GM19455 (cell line): ENCODE results near the gene SH2B3.
"Not testable (repeated sequence)": the region's sequence is repeated elsewhere in the genome, so short reads cannot be mapped to it uniquely, and the experiment has no call there.

ENCODE experiments used
- ATAC-seq: cut with Tn5 transposase; IDR thresholded peaks from one replicate; pipeline ENCODE4 v1.9.1; 2021; ENCODE audit not compliant: unreplicated experiment

SH2B3 gene

DNA sequence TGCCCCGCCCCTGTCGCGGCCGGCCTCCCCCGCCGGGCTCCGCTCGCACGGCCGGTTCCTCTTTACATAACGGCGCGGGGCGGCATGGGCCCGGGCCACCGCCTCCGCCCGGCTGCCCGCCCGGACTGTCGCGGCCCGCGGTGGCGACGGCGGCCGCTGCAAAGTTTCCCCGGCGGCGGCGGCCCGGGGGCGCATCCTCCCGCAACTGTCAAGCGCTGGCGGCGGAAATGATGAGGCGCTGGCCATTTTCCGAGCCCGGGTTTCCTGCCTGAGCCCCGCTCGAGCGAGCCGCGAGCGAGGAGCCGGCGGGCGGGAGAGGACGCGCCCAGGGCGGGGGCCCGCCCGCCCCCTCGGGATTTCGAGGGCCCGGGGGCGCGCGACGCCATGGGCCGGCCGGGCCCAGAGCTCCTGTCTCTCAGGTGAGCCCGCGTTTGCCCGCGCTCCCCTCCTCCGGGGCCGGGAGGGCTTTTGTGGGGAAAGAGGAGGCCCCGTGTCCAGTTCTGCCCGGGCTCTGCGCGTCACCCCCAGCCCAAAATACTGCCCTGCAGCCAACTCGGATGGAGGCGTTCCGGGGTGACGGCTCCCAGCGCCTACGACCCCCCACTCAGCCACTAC lies at the start of gene SH2B3:
Gene SH2B3 (plus strand): TSS at position 65 of the 615 bp plus-strand sequence. CDS start 12,223 bp downstream, outside the sequence.
- peak; percentile 10 for ATAC-seq

DNA sequence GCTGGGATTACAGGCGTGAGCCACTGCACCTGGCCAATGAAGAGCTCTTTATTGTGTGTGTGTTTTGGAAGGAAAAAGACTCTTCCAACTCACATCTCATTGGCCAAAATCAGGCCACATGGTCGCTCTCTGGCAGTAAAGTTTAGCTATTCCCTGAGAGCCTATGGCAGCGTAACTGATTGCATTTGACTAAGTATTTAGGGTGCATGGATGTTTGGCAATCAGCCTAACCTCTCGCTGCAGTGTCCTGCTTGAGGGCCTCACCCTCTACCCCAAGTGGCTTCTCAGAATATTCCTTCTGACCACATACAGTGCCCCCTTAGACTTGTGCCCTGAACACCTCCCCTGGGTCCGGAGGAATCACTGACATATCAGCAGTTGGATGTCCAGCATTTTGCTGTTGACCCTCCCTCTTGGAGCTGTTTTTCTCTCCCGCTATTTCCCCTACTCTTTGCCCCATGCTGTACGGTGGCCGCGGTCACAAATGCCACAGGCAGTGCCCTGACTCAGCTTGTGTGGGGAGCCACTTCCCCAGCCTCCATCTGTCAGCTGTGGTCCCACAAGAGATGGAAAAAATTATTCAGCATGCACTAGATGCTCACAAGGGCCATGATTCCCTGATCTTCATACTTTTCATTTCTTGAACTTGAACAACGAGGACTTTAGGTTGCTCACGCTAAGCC lies 46.4 kb upstream of the SH2B3 start:
- ATAC-seq, result no peak

GRCh38 chr12:111359914-111360276 lies 45.8 kb upstream of the SH2B3 start:
- no peak for ATAC-seq

- ATAC-seq, result no peak
These were observed 45.3 kb upstream of the SH2B3 start for GRCh38 chr12:111360325-111360930.

- no peak for ATAC-seq
These were observed 44.5 kb upstream of the SH2B3 start for GRCh38 chr12:111361073-111361716.

DNA sequence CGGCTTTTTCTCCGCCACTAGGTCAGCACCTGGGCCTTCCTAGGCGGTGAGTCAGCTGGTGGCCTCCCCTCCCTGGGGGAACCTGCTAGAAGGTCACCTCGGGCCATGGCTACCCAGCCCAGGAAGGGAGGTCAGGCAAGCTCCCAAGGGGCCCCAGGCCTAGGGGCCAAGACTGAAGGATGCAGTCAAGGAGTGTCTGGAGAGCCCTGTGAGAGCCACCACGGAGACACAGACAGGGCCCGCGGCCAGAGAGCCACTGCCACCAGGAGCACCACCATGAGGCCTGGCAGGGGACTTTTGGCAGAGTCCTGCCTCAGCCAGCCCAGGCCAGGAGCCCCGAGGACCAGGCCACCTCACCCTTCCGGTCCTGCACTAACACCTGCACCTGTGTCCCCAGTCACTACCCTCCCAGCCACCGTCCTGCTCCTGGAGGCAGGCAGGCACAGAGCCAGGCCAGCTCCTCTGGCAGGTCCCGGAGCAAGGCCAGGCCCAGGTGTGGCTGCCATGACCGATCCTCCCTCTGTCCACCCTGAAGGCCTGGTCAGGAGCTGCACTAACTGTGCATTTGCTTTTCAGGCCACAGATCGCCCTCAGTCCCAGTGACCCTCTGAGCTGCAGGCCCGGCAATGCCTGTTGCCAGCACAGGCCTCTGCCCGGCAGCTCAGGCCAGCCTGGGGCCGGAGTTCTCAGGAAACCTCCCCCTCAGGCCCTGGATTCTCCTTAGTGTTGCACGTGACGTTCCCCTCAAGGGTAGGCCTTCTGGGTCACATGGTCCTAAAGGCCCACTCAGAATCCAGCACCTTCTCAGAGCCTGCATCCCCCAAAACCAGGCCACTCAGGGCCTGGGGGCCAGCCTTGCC lies 43.8 kb upstream of the SH2B3 start:
- ATAC-seq, result no peak

- ATAC-seq, result no peak
These were observed 42.8 kb upstream of the SH2B3 start for GRCh38 chr12:111362687-111363475.

GRCh38 chr12:111363578-111363977 lies 42.1 kb upstream of the SH2B3 start:
- no peak for ATAC-seq

DNA sequence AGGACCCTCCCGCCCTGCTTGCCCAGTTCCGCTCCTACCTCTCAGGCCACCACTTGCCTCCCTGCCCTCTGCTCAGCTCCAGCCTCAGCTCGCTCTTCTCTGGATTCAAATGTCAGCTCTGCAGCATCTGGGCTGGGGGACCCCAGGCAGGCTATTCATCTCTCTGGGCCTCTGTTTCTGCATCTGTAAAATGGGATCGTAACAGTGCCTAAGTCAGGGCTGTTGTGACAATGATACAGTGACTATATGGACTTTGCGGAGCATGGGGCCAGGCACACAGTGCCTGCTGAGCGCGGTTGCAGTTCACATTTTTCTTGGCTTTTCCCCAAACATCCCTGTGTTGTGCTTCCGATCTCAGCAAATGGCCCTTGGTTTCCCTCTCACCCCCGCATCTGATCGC lies 39.6 kb upstream of the SH2B3 start:
- no peak for ATAC-seq

GRCh38 chr12:111366583-111366982 lies 39.1 kb upstream of the SH2B3 start:
- ATAC-seq, result no peak

DNA sequence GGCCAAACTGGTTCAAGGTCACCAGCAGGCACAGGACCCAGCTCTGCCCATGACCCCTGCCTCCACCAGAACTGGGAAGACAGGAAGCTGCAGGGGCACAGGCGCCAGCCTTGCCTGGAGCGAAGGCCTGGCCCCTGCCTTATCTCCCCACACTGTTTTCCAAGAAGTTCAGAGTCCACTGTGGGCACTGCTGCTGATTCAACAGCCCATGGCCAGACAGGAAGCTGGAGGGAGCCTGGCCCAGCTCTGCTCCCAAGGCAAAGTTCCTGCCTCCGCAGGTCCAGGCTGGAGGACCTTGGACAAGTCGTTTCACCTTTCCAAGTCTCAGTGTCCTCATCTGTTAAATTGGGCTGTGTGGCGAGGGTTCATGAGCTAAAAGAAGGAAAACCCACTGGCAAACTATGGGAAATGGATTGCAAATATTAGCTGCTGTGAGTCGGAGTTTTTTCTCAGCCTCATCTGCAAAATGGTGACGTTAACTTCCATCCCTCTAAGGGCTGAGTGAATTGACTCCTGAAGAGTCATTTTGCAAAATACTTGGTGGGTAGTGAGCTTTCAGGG lies 38.0 kb upstream of the SH2B3 start:
- no peak for ATAC-seq

DNA sequence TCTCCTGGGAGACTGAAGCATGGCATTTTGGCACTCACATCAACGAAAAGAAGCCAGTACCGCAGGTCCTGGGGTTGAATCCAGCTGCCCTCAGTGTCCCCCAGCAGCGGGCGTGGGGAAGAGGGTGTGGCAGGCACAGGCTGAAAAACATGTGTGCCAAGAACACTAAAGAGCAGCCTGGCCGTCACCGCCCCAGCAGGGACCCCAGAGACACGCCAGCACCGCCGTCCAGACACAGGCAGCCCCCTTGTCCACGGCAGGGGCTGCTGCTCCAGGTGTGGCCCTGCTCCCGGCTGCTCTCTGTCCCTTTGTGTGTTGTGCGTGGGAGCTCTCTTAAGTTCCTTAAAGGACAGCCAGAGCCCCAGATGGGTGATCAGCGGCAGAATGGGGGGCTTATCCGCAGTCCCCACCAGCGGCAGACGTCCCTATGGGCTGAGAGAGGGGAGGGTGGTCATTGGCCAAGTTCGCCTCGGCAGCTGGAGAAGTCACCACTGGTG lies 37.4 kb upstream of the SH2B3 start:
- ATAC-seq, result peak; percentile 14

DNA sequence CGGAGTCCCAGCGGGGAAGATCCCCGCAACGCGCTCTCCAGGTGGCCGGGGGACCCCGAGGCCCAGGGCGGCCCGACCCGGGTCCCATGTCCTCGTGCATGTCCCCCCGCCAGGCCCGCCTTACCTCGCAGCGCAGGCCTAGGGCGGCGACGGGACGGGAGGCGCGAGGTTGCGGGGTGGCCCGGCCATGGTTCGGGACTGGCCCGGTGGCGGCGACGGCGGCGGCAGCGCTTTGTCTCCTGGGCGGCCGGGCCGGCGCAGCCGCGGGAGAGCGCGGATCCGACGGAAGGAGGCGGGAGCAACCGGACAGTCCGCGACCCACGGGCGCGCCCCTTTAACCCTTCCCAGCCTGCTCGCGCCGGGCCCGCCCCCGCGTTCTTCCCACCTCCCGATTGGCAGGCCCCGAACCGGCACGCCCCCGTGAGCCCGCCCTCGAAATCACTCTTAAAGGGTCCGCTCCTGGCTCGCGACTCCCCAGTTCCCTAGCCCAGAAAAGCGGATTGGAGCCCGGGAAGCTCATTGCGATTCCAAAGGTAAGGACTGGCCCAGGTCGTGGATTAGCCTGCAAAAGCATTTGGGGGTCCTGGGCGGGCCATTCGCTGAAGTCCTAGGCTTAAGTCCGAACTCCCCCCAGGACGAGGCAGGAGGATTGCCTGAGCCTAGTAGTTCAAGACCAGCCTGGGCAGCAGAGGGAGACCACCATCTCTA lies 36.8 kb upstream of the SH2B3 start, which contains the start of gene PHETA1:
Gene PHETA1 (minus strand): TSS at position 308 of the 708 bp plus-strand sequence. CDS start 5,668 bp downstream, outside the sequence.
- ATAC-seq, result peak; percentile 90

DNA sequence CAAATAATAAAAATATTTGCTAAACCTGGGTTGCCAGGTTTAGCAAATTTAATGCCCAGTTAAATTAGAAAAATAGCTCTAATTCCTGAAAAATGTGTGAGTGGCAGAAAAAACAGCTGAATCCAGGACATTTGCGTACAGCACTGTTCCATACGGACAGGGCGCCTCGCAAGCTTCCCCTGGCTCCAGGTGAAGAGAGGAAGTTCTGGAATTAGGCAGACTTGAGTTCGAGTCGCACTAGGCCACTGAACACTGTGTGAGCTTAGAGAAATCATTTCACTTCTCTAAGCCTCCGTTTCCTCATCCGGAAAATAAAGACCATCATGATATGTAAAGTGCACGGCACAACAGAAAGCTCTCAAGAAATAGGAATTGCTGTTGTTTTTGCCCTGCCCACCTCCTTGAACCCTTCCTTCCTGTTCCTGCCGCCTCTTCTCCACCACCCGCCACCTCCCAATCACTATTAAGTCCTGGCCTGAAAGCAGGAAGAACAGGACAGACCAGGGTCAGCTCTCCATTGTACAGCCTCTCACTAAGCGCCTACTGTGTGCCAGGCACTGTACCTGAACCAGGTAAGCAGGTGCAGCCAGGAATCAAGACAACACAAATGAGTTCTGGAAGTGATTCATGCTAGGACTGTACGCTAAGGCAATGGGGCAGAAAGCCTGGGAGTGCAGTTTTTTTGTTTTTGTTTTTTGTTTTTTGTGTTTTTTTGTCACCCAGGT lies 36.1 kb upstream of the SH2B3 start:
- ATAC-seq, result no peak

- ATAC-seq, result not testable (repeated sequence)
These were observed 32.5 kb upstream of the SH2B3 start for GRCh38 chr12:111373231-111373630.

DNA sequence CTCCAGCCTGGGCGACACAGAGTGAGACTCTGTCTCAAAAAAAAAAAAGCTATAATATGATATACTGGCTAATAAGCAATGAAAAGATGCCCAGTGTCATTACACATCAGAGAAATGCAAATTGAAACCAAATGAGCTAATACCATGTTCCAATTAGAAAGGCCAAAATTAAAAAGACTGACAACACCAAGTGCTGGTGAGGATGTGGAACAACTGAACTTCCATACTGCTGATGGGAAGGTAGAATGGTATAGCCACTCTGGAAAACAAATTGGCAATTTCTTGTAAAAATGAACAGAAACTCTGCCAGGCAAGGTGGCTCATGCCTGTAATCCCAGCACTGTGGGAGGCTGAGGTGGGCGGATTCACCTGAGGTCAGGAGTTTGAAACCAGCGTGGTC lies 28.3 kb upstream of the SH2B3 start:
- ATAC-seq, result no peak

DNA sequence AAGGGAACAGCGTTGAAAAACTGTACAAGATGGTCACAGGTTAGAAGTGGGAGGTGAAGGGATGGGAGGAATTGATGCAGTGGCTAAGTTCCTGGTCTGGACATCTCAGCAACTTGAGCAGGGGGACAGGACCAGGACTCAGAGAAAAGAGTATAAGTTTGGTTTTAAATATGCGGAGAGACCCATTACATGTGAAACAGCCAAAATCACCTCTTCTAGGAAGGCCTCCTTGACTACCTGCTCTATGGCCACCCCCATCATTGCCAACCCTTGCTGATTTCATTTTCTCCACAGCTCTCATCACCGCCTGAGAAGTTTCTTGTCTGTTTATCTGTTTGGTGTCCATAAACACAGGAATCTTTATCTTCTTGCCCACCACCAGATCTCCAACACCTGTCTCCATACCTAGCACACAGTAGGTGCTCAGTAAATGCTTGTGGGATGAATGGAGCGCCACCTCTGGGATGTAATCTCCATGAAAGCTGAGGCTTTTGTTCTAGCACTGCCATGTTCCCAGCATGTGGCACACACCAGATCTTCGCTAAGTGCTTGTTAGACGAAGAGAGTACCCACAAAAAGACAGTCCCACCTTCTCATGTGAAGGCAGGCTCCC lies 25.7 kb upstream of the SH2B3 start:
- ATAC-seq, result no peak

- no peak for ATAC-seq
These were observed 21.1 kb upstream of the SH2B3 start for GRCh38 chr12:111384596-111384995.
